GM19463 (cell line): ENCODE results near the gene HELZ2.

ENCODE experiments used
- ATAC-seq: cut with Tn5 transposase; IDR thresholded peaks from one replicate; pipeline ENCODE4 v1.9.1; 2021; ENCODE audit warnings: mild to moderate bottlenecking, moderate library complexity; ENCODE audit not compliant: unreplicated experiment

HELZ2 gene

GRCh38 chr20:63597651-63598478 is 23.8 kb upstream of the HELZ2 start:
- no peak for ATAC-seq

- no peak for ATAC-seq
Observed at GRCh38 chr20:63596423-63596822, 22.4 kb upstream of the HELZ2 start.

GRCh38 chr20:63595416-63596127 is 21.5 kb upstream of the HELZ2 start:
- no peak for ATAC-seq

GRCh38 chr20:63594043-63594561 is 20.1 kb upstream of the HELZ2 start:
- no peak for ATAC-seq

GRCh38 chr20:63592661-63593060 is 18.6 kb upstream of the HELZ2 start:
- ATAC-seq = no peak

GRCh38 chr20:63591786-63592355 is 17.8 kb upstream of the HELZ2 start:
- ATAC-seq = no peak

- ATAC-seq = no peak
Observed at GRCh38 chr20:63591147-63591533, 17.1 kb upstream of the HELZ2 start.

GRCh38 chr20:63590218-63591146 is 16.4 kb upstream of the HELZ2 start:
- no peak for ATAC-seq

- no peak for ATAC-seq
Observed at GRCh38 chr20:63589261-63590217, 15.5 kb upstream of the HELZ2 start.

GRCh38 chr20:63588641-63589041 is 14.6 kb upstream of the HELZ2 start:
- no peak for ATAC-seq

GRCh38 chr20:63587776-63588591 is 13.9 kb upstream of the HELZ2 start:
- ATAC-seq = no peak

- no peak for ATAC-seq
Observed at GRCh38 chr20:63587256-63587655, 13.2 kb upstream of the HELZ2 start.

- ATAC-seq = no peak
Observed at GRCh38 chr20:63586797-63587196, 12.8 kb upstream of the HELZ2 start.

- no peak for ATAC-seq
Observed at GRCh38 chr20:63585616-63586565, 11.9 kb upstream of the HELZ2 start.

GRCh38 chr20:63582382-63583063 is 8.5 kb upstream of the HELZ2 start:
- ATAC-seq = no peak

GRCh38 chr20:63580796-63581461 is 6.9 kb upstream of the HELZ2 start:
- no peak for ATAC-seq
